Ovary (tissue), 9 donors: Measurements from ENCODE around the gene NUP35. TPM values are rescaled to one million over a fixed set of nuclear protein-coding genes. Genes with fewer than 3 reads are reported as not detected.

Experiments
- DNase-seq, 5 donors: peaks; one replicate each; pipeline ENCODE4 v3.0.0-alpha.2; 2019 to 2020
- H3K27ac ChIP-seq, 2 donors: fragments of 200-600 bp; one replicate each; pipeline versions ENCODE4 v1.5.1 to v1.8.0; 2019 to 2022
- H3K27me3 ChIP-seq: fragments of 200-600 bp; one replicate; pipeline ENCODE4 v1.8.0; 2022
- H3K36me3 ChIP-seq: fragments of 200-600 bp; sonication (generic); one replicate; pipeline ENCODE4 v1.5.1; 2019
- H3K4me1 ChIP-seq: one replicate; pipeline ENCODE4 v1.8.1; 2013; ENCODE audit warnings: mild to moderate bottlenecking, moderate library complexity; ENCODE audit not compliant: insufficient read depth
- H3K4me3 ChIP-seq: fragments of 200-600 bp; sonication (generic); one replicate; pipeline ENCODE4 v1.5.1; 2017
- H3K9me3 ChIP-seq, 2 donors: fragments of 200-600 bp in 1 of 2; sonication (generic) in 1 of 2; one replicate each; pipeline versions ENCODE4 v1.5.1 to v1.8.1; 2013 to 2019; ENCODE audit warnings: mild to moderate bottlenecking in 1 of 2, moderate library complexity in 1 of 2
- EP300 ChIP-seq: sonication (generic); formaldehyde crosslinking; IDR thresholded peaks from one replicate; pipeline ENCODE4 v1.6.1; 2017; ENCODE audit warnings: antibody characterized with exemption
- POLR2A ChIP-seq: fragments of 450-650 bp; IDR thresholded peaks from one replicate; pipeline ENCODE4 v1.6.1; 2017; ENCODE audit warnings: antibody characterized with exemption, mild to moderate bottlenecking, moderate library complexity
- WGBS, 3 donors: extraction: QIAGEN DNeasy Blood & Tissue Kit in 1 of 3; methylation state at CpG; one replicate each; pipeline versions ENCODE4 v1.1.5 to v1.1.7; 2013 to 2017; 5-methylcytosine and 5-hydroxymethylcytosine counted together
- intact Hi-C, 4 donors: fragments of 100-400 bp; cut with DNase I; formaldehyde crosslinking; loops; one replicate each; pipeline versions ENCODE4 v1.11.0 to v1.15.1; 2022 to 2023
- polyA plus RNA-seq, 2 donors: library from polyadenylated mRNA; stranded (reverse); fragments of 200-250 nt in 1 of 2; fragments of 350-450 nt in 1 of 2; fragmentation: Illumina TruSeq in 1 of 2; extraction: RNeasy Lipid Tissue Mini Kit (QIAGEN cat#74804) in 1 of 2; gene quantifications; one replicate each; pipeline ENCODE4 v1.2.3, GENCODE V29; 2013 to 2014
- total RNA-seq, 7 donors: library from RNA; depleted of rRNA in 2 of 7; stranded (reverse); fragments of >200 nt in 2 of 7; fragmentation: NEBNext Ultra II Directional in 3 of 7; extraction: Animal tissue kit (Norgen Biotek cat#: 25700) in 3 of 7; gene quantifications; one replicate each; pipeline versions ENCODE4 v1.1.0 to v1.2.4, GENCODE V29; 2016 to 2023
- TF ChIP-seq, protein P1 (sequence below), 3 donors: fragments of 450-650 bp in 2 of 3; fragments of 200-600 bp in 1 of 3; IDR thresholded peaks; one replicate each; pipeline versions ENCODE4 v1.5.1 to v1.8.0; 2016 to 2022; ENCODE audit warnings: antibody characterized with exemption in 3 of 3, mild to moderate bottlenecking in 1 of 3
- donor health status: DM: no; HTN: no; CAD: no; lungs with moderate emphysema.
- donor health status: DM: no; HTN: no; CAD: no.
- donor health status: Bipolar disorder and iron deficiency.
- donor health status: DM: yes; HTN: yes; CAD: no.
- donor health status: DM: no; HTN: no; CAD: no.
- donor health status: DM: yes; HTN: yes; CAD: no.

The NUP35 gene
- total and polyA plus RNA-seq, 9 donors = 12.2 to 28.5 (median 19.4) TPM

DNA sequence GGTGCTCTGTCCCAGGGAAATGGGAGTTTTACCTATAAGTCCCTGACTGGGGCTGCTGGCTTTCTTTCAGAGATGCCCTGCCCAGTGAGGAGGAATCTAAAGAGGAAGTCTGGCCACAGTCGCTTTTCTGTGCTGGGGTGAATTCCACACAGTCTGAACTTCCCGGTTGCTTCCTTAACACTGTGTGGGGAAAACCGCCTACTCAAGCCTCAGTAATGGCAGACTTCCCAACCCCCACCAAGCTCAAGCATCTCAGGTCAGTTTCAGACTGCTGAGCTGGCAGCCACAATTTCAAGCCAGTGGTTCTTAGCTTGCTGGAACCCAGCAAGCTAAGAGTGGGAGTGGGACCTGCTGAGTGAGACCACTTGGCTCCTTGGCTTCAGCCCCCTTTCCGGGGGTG lies 54.9 kb downstream of the NUP35 start:
- H3K9me3 ChIP-seq = no peaks in the 10 kb centered on the region
- no peaks in the 10 kb centered on the region for H3K4me1 ChIP-seq
- 87 to 94% (median 90%) methylated on average over 4 of the region's 4 CpGs for WGBS, 3 donors
- no peaks in the 10 kb centered on the region for H3K27me3 ChIP-seq
- intact Hi-C loops = no loop called here
- no peaks in the 10 kb centered on the region for H3K36me3 ChIP-seq
- DNase-seq = no peak
- TF ChIP-seq POLR2A (no peak), EP300 (no peak)
- TF ChIP-seq, protein P1, sequence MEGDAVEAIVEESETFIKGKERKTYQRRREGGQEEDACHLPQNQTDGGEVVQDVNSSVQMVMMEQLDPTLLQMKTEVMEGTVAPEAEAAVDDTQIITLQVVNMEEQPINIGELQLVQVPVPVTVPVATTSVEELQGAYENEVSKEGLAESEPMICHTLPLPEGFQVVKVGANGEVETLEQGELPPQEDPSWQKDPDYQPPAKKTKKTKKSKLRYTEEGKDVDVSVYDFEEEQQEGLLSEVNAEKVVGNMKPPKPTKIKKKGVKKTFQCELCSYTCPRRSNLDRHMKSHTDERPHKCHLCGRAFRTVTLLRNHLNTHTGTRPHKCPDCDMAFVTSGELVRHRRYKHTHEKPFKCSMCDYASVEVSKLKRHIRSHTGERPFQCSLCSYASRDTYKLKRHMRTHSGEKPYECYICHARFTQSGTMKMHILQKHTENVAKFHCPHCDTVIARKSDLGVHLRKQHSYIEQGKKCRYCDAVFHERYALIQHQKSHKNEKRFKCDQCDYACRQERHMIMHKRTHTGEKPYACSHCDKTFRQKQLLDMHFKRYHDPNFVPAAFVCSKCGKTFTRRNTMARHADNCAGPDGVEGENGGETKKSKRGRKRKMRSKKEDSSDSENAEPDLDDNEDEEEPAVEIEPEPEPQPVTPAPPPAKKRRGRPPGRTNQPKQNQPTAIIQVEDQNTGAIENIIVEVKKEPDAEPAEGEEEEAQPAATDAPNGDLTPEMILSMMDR (IDR thresholded peaks at IDR 0.05) = no peak
- H3K4me3 ChIP-seq = no peak overlapping the region
- no peak overlapping the region for H3K27ac ChIP-seq

DNA sequence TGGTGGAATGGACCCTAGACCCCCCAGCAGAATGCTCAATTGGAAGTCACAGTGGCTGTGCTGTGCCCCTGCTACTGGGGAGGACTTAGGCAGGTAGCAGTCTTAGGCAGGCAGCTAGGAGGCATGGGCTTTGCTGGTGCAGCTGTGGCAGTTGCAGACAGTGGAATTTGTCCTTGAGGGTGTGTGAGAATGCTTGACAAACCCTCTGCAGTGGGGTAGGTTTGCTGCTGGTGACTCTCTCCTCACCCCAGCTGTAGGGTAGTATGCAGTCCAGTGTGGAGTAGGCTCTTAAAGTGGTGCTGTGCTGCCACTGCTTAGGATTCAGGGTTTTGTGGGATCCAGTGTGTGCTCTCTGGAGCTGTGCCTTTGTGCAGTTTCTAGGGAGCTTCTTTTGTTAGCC lies 61.3 kb downstream of the NUP35 start:
- no peaks in the 10 kb centered on the region for H3K36me3 ChIP-seq
- no peak for DNase-seq
- H3K4me1 ChIP-seq = no peaks in the 10 kb centered on the region
- no peak overlapping the region for H3K27ac ChIP-seq
- no peak overlapping the region for H3K4me3 ChIP-seq
- TF ChIP-seq, protein P1 (IDR thresholded peaks at IDR 0.05) = no peak
- TF ChIP-seq POLR2A (no peak), EP300 (no peak)
- no peaks in the 10 kb centered on the region for H3K27me3 ChIP-seq
- intact Hi-C loops = no loop called here
- H3K9me3 ChIP-seq = no peaks in the 10 kb centered on the region

DNA sequence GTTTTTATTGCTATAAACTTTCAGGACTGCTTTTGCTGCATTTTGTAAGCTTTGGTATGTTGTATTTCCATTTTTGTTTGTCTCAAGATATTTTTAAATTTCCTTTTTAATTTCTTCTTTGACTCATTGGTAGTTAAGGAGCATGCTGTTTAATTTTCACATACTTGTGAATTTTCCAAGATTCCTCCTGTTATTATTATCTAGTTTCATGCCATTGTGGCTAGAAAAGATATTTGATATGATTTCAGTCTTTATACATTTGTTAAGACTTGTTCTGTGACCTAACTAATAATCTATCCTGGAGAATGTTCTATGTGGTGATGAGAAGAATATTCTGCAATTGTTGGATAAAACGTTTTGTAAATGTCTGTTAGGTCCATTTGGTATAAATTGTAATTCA lies 62.1 kb downstream of the NUP35 start:
- intact Hi-C loops = no loop called here
- H3K4me1 ChIP-seq = no peaks in the 10 kb centered on the region
- no peaks in the 10 kb centered on the region for H3K27me3 ChIP-seq
- WGBS, 3 donors = 51 to 74% (median 70%) methylated on average over 1 of the region's 1 CpG
- no peaks in the 10 kb centered on the region for H3K36me3 ChIP-seq
- DNase-seq = no peak
- H3K9me3 ChIP-seq = no peaks in the 10 kb centered on the region
- H3K4me3 ChIP-seq = no peak overlapping the region
- no peak for TF ChIP-seq EP300
- TF ChIP-seq POLR2A = no peak
- TF ChIP-seq, protein P1 (IDR thresholded peaks at IDR 0.05) = no peak
- no peak overlapping the region for H3K27ac ChIP-seq

- no peak for DNase-seq
- no peaks in the 10 kb centered on the region for H3K9me3 ChIP-seq
- 95 to 100% (median 97%) methylated on average over 1 of the region's 1 CpG for WGBS, 3 donors
- no peak overlapping the region for H3K27ac ChIP-seq
- TF ChIP-seq, protein P1 (IDR thresholded peaks at IDR 0.05) = no peak
- TF ChIP-seq POLR2A = no peak
- no peak for TF ChIP-seq EP300
- intact Hi-C loops = no loop called here
- H3K36me3 ChIP-seq = no peaks in the 10 kb centered on the region
- H3K4me3 ChIP-seq = no peak overlapping the region
- no peaks in the 10 kb centered on the region for H3K4me1 ChIP-seq
- no peaks in the 10 kb centered on the region for H3K27me3 ChIP-seq
Measured at GRCh38 chr2:183186766-183187165, 62.5 kb downstream of the NUP35 start.

- no peaks in the 10 kb centered on the region for H3K4me1 ChIP-seq
- no peak overlapping the region for H3K27ac ChIP-seq
- intact Hi-C loops = no loop called here
- peaks cover 3% of the 10 kb centered on the region for H3K27me3 ChIP-seq
- H3K4me3 ChIP-seq = no peak overlapping the region
- 91 to 96% (median 96%) methylated on average over 1 of the region's 1 CpG for WGBS, 3 donors
- H3K9me3 ChIP-seq = no peaks in the 10 kb centered on the region
- TF ChIP-seq EP300 (no peak), POLR2A (no peak)
- TF ChIP-seq, protein P1 (IDR thresholded peaks at IDR 0.05) = no peak
- no peak for DNase-seq
- H3K36me3 ChIP-seq = no peaks in the 10 kb centered on the region
Measured at GRCh38 chr2:183192343-183192742, 68.1 kb downstream of the NUP35 start.
